HG03280 (cell line): ENCODE data around the gene MYRIP.

Experiments
- ATAC-seq: cut with Tn5 transposase; IDR thresholded peaks from one replicate; pipeline ENCODE4 v1.9.1; 2021; ENCODE audit warnings: mild to moderate bottlenecking, moderate library complexity; ENCODE audit not compliant: unreplicated experiment

The MYRIP gene

GRCh38 chr3:40224796-40225515 lies 415.5 kb downstream of the MYRIP start:
- ATAC-seq, result no peak

DNA sequence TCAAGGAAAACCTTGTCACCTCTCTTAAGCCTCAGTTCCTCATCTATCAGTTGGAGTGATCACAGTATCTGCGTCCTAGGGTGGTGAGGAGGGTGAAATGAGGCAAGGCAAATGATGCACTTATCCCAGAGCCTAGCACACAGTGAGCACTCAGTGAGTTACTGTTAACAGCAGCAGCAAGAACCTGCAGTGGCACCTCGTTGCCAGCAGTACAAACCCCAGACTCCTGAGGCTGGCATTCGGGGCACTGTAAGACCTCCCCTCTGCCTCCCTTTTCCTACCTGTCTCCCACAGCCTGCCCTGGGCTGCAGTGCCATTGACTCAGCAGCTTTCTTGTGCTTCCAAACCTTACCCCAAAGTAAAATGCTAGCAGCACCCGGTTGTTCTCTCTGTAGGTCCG lies 417.2 kb downstream of the MYRIP start:
- ATAC-seq, result no peak

DNA sequence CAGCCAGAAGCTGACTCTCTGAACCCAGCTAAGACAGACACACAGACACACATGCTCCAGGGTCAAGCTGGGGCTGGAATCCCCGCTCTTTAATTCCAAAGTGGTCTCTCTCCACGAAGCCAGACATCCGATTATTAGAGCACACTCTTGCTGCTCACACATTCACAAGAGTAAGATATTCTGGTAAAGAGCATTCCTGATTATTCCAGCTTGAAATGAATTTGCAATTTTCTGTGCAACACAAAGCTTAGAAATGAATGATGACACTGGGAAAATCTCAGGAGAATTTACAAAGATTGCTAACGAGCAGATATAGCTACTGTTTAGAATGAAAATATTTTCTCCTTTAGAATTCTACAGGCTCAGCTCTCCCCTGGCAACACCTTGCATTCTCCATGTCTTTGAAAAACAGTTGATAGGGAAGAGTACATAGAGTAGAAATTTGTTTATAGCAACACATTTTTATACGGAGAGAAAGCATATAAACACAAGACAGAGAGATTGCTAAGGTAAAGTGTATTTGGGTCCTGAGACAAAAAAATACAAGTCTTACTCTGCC lies 419.5 kb downstream of the MYRIP start:
- no peak for ATAC-seq

GRCh38 chr3:40229386-40229785 lies 420.0 kb downstream of the MYRIP start:
- ATAC-seq, result no peak

DNA sequence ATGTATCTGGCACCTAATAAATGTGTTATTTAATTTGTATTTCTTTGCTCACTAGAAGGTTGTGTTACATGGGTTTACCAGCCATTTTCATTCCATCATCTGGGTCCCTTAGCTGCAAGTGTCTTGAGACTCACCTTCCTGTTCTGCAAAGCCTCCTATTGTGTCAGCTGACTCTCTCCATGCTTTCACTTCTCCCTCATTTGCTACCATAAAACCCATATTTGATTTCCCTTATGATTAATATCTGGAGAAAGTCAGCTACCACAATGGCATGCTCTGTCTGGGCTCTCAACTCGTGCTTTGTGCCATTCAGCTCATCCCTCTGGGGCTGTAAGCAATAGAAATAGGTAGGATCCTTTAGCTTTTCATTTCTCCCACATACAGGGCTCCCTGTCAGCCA lies 420.6 kb downstream of the MYRIP start:
- no peak for ATAC-seq

- no peak for ATAC-seq
Observed at GRCh38 chr3:40230382-40230781, 421.0 kb downstream of the MYRIP start.

DNA sequence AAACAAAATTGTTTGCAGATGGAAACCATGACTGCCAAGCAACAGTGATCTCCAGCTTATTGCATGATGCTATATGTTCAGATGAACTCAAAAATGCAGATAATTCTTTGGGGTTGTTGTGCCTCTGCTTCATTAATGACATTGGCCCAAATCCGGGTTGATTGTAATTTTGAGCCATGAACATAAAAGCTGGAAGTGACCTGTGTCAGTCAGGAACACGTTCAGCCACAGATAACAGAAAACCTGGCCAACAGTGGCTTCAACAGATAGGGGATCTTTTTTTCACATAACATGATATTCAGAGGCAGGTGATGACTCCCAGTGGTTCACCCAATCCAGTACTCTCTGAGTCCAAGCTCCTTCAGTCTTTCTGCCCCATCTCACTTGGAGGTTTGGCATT lies 423.2 kb downstream of the MYRIP start:
- ATAC-seq, result no peak

DNA sequence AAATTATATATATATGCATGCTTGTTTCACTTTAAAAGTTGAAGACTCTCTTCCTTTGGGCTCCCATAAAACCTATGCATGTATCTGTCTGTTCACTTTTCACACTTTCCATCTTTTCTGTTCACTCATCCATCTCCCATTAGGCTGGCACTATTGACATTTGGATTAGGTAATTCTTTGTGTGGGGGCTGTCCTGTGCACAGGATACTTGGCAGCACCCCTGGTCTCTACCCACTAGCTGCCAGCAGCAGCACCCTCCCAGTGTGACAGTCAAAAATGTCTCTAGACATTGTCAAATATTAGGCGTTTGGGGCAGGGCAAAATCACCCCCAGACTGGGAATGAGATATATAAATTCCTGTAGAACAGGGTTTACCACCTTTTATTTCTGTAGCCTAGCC lies 427.8 kb downstream of the MYRIP start:
- no peak for ATAC-seq

DNA sequence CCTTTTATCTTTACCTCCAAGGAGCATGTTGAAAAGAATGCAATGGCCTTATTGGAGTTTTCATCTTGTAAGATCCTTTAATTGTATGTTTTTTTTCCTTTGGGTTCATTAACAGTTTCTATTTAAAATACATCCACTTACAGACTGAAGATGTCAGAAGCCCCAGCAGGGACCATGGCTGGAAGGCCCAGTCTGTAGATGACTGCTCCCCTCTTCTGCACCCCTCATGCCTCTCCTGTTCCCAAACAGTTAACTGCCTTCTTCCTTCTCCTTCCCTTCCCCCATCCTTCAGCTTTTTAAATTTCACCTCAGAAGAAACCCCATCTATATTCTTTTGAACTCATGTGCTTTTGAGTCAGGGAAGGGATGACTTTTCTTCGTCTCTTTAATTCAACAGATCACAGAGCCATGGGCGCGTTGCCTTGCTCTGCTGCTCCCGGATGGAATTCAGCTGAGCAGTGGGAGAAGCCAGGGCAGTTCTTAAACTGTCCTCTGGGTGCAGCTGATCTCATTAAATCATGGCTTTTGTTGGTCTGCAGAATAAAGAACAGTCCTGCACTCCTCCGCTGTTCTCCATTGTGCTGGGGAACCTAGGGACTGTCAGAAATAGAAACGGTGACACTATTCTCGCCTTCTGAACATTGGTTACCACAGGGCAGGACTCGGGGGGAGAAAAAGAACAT lies 428.6 kb downstream of the MYRIP start:
- ATAC-seq, result no peak

DNA sequence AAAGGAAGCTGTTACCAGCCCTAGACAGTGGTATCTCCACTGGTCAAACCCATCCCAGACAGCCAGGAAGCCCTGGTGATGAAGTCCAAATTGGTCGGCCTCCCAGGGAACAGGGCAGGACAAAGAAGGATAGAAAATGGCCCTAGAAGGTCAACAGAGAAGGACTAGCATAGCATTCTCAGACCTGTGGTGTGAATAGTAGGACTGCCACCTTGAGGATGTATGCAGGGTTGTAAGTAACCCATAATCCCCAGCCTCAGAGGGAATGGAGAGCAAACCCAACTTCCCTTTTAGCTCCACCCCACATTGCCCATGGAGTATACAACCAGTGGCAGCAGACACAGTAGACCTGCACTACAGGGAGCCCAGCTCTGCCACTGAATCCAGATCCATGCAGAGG lies 431.5 kb downstream of the MYRIP start:
- no peak for ATAC-seq

DNA sequence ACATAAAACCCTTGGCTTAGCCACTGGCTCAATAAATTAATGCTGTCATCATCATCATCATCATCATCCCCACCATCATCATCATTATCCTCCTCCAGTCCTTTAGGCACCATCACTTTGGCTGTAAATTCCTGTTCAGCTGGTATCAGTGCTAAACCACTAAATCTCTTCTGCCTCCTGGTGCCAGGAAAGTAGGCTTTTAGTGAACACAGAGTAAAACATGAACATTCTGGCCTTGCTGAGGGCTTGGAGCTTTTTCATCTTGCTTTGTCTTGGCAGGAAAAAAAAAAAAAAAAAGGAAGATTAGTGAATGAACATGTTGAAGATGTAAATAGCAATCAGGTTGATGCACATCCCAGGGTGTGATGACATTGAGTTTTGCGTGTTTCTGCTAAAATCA lies 432.8 kb downstream of the MYRIP start:
- no peak for ATAC-seq

GRCh38 chr3:40242638-40243037 lies 433.2 kb downstream of the MYRIP start:
- ATAC-seq, result no peak

GRCh38 chr3:40243056-40243455 lies 433.6 kb downstream of the MYRIP start:
- ATAC-seq, result no peak

DNA sequence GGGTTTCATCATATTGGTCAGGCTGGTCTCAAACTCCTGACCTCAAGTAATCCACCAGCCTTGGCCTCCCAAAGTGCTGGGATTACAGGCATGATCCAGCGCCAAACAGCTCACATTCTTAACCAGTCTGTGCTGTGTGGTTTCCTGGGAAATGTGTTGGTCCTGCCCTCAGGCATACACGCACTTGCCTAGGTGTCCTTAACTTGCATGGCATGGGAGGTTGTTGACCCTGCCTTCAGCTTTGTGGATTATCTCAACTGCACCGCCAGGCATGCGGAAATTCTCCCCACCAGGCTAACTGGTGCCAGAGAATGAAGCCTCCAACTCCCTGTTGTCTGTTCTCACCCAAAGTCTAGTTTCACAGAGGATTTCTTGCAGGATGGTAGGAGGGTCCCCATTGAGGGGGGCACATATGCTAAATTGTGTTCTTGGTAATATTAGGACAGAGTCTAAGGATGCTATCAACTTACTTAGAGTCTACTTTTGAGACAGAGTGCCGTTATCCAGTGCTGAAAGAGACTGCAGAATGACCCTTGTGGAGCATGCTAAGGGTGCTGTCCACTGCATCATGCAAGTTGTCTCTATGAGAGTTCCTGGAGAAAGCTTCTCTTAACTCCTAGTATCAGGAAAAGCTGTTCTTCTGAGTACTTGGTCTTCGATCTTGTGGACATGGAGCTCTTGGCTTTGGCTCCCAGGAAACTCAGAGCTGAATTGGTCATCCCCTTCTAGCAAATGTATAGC lies 438.5 kb downstream of the MYRIP start:
- no peak for ATAC-seq

GRCh38 chr3:40248591-40248990 lies 439.2 kb downstream of the MYRIP start:
- ATAC-seq, result no peak

DNA sequence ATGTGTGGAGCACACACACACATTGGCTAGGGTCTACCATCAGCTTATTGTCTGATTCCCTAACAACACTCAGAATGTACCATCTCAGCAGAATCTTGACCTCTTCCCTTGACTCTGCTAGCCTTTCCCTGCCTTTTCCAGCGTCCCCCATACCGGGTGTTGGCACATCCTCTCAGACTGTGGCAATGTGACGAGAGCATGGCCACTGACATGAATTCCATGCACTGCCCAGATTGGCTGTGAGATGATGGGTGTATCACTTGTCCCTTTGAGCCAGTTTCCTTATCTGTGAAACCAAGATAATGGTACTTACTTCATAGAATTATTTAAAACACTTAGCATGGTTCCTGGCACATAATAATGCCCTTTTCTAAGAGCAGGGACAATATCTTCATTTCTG lies 439.8 kb downstream of the MYRIP start:
- ATAC-seq, result no peak

GRCh38 chr3:40254491-40254890 lies 445.1 kb downstream of the MYRIP start:
- no peak for ATAC-seq

GRCh38 chr3:40254891-40255290 lies 445.5 kb downstream of the MYRIP start:
- ATAC-seq, result no peak

- ATAC-seq, result no peak
Observed at GRCh38 chr3:40255532-40255931, 446.1 kb downstream of the MYRIP start.

- ATAC-seq, result no peak
Observed at GRCh38 chr3:40258064-40258463, 448.7 kb downstream of the MYRIP start.

DNA sequence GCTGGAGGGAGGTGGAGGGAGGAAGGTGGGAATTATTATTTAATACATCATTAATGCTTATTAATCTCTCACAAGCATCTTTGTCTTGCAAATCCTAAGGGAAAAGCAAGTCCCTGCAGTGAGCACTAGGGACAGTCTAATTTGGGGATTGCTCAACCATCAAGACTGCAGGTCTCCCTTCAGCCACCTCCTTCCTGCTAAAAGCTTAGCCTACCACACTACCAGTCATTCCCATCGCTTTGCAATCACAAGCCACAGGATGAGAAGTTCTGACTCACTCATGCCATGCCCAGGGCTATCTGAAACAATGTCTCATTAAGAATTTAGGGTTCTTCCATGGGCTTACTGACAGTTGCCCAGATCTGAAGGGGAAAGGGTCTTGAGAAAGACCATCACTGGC lies 449.1 kb downstream of the MYRIP start:
- no peak for ATAC-seq

- ATAC-seq, result no peak
Observed at GRCh38 chr3:40262331-40262730, 452.9 kb downstream of the MYRIP start.
